HEK293 (cell line): ENCODE measurements around the gene C17orf107.

Source experiments
- ATF2 ChIP-seq: fragments of 450-650 bp; formaldehyde crosslinking; IDR thresholded peaks from 2 replicates; pipeline ENCODE4 v1.5.1; 2016; ENCODE audit warnings: missing biosample characterization, missing genetic modification characterization, low read depth
- PBX3 ChIP-seq: sonication (generic); formaldehyde crosslinking; IDR thresholded peaks from 2 replicates; pipeline ENCODE4 v1.8.1; 2022; ENCODE audit warnings: mild to moderate bottlenecking, moderate library complexity, missing genetic modification reagents
- PRDM1 ChIP-seq: fragments of 450-650 bp; formaldehyde crosslinking; IDR thresholded peaks from 2 replicates; pipeline ENCODE4; 2016; ENCODE audit warnings: missing biosample characterization, missing genetic modification characterization
- PRDM10 ChIP-seq: fragments of 450-650 bp; formaldehyde crosslinking; IDR thresholded peaks from 2 replicates; pipeline ENCODE4 v1.5.1; 2016; ENCODE audit warnings: missing biosample characterization, missing genetic modification characterization
- PRDM6 ChIP-seq: fragments of 450-650 bp; formaldehyde crosslinking; IDR thresholded peaks from 2 replicates; pipeline ENCODE4 v1.5.1; 2017; ENCODE audit warnings: missing biosample characterization, missing genetic modification characterization
- REPIN1 ChIP-seq: fragments of 450-650 bp; formaldehyde crosslinking; IDR thresholded peaks from 2 replicates; pipeline ENCODE4 v1.5.1; 2017; ENCODE audit warnings: missing biosample characterization, missing genetic modification characterization, low read depth
- SCRT1 ChIP-seq: fragments of 450-650 bp; formaldehyde crosslinking; IDR thresholded peaks from 2 replicates; pipeline ENCODE4 v1.5.1; 2016; ENCODE audit warnings: missing biosample characterization, missing genetic modification characterization, borderline replicate concordance
- WT1 ChIP-seq: fragments of 450-650 bp; formaldehyde crosslinking; IDR thresholded peaks from 2 replicates; pipeline ENCODE4 v1.5.1; 2016; ENCODE audit warnings: missing biosample characterization, missing genetic modification characterization
- ZBTB1 ChIP-seq: fragments of 450-650 bp; formaldehyde crosslinking; IDR thresholded peaks from 2 replicates; pipeline ENCODE4 v1.5.1; 2016; ENCODE audit warnings: missing biosample characterization, missing genetic modification characterization
- ZBTB20 ChIP-seq: fragments of 450-650 bp; formaldehyde crosslinking; IDR thresholded peaks from 2 replicates; pipeline ENCODE4 v1.5.1; 2016; ENCODE audit warnings: missing biosample characterization, missing genetic modification characterization
- ZFP41 ChIP-seq: fragments of 450-650 bp; formaldehyde crosslinking; IDR thresholded peaks from 2 replicates; pipeline ENCODE4 v1.5.1; 2016; ENCODE audit warnings: missing biosample characterization, missing genetic modification characterization, borderline replicate concordance
- ZNF112 ChIP-seq: fragments of 450-650 bp; formaldehyde crosslinking; IDR thresholded peaks from 2 replicates; pipeline ENCODE4 v1.5.0; 2017; ENCODE audit warnings: missing biosample characterization, missing genetic modification characterization
- ZNF16 ChIP-seq: fragments of 450-650 bp; formaldehyde crosslinking; IDR thresholded peaks from 2 replicates; pipeline ENCODE4 v1.5.1; 2016; ENCODE audit warnings: low read depth, missing biosample characterization, missing genetic modification characterization
- ZNF19 ChIP-seq: fragments of 450-650 bp; formaldehyde crosslinking; IDR thresholded peaks from 2 replicates; pipeline ENCODE4; 2016; ENCODE audit warnings: missing biosample characterization, missing genetic modification characterization, low read depth
- ZNF239 ChIP-seq: fragments of 450-650 bp; formaldehyde crosslinking; IDR thresholded peaks from 2 replicates; pipeline ENCODE4 v1.5.1; 2016; ENCODE audit warnings: missing biosample characterization, missing genetic modification characterization
- ZNF292 ChIP-seq: fragments of 450-650 bp; formaldehyde crosslinking; IDR thresholded peaks from 2 replicates; pipeline ENCODE4 v1.5.1; 2016; ENCODE audit warnings: low read depth, missing biosample characterization, missing genetic modification characterization, borderline replicate concordance
- ZNF391 ChIP-seq: fragments of 450-650 bp; formaldehyde crosslinking; IDR thresholded peaks from 2 replicates; pipeline ENCODE4 v1.5.1; 2016; ENCODE audit warnings: low read depth, missing biosample characterization, missing genetic modification characterization, borderline replicate concordance
- ZNF488 ChIP-seq: fragments of 450-650 bp; formaldehyde crosslinking; IDR thresholded peaks from 2 replicates; pipeline ENCODE4 v1.5.1; 2016; ENCODE audit warnings: missing biosample characterization, missing genetic modification characterization
- ZNF501 ChIP-seq: fragments of 450-650 bp; formaldehyde crosslinking; IDR thresholded peaks from 2 replicates; pipeline ENCODE4 v1.5.1; 2016; ENCODE audit warnings: missing biosample characterization, missing genetic modification characterization
- ZNF521 ChIP-seq: fragments of 450-650 bp; formaldehyde crosslinking; IDR thresholded peaks from 2 replicates; pipeline ENCODE4 v1.5.1; 2017; ENCODE audit warnings: missing biosample characterization, mild to moderate bottlenecking, missing genetic modification characterization
- ZNF571 ChIP-seq: fragments of 450-650 bp; formaldehyde crosslinking; IDR thresholded peaks from 2 replicates; pipeline ENCODE4 v1.5.0; 2017; ENCODE audit warnings: missing biosample characterization, missing genetic modification characterization
- ZNF580 ChIP-seq: fragments of 450-650 bp; formaldehyde crosslinking; IDR thresholded peaks from 2 replicates; pipeline ENCODE4 v1.5.1; 2016; ENCODE audit warnings: missing biosample characterization, missing genetic modification characterization
- ZNF645 ChIP-seq: fragments of 450-650 bp; formaldehyde crosslinking; IDR thresholded peaks from 2 replicates; pipeline ENCODE4; 2016; ENCODE audit warnings: missing biosample characterization, missing genetic modification characterization
- ZNF701 ChIP-seq: fragments of 450-650 bp; formaldehyde crosslinking; IDR thresholded peaks from 2 replicates; pipeline ENCODE4 v1.5.1; 2016; ENCODE audit warnings: missing biosample characterization, missing genetic modification characterization
- ZNF747 ChIP-seq: fragments of 450-650 bp; formaldehyde crosslinking; IDR thresholded peaks from 2 replicates; pipeline ENCODE4 v1.5.1; 2016; ENCODE audit warnings: missing biosample characterization, missing genetic modification characterization
- ZNF843 ChIP-seq: fragments of 450-650 bp; formaldehyde crosslinking; IDR thresholded peaks from 2 replicates; pipeline ENCODE4 v1.5.1; 2016; ENCODE audit warnings: missing biosample characterization, missing genetic modification characterization
- ZSCAN23 ChIP-seq: fragments of 450-650 bp; formaldehyde crosslinking; IDR thresholded peaks from 2 replicates; pipeline ENCODE4 v1.5.1; 2016; ENCODE audit warnings: missing biosample characterization, missing genetic modification characterization
- ZSCAN5A ChIP-seq: fragments of 450-650 bp; formaldehyde crosslinking; IDR thresholded peaks from 2 replicates; pipeline ENCODE4 v1.5.1; 2016; ENCODE audit warnings: missing biosample characterization, missing genetic modification characterization

C17orf107 gene

GRCh38 chr17:4939796-4940554, 40.6 kb downstream of the C17orf107 start, which contains the start of the genes RNF167 and SLC25A11 (continued):
- TF ChIP-seq ZNF701 (tag by site-specific recombination) (no peak), ZFP41 (tag by site-specific recombination) (no peak), ZNF501 (tag by site-specific recombination) (no peak; the same call in 1 of the 2 replicates), ZNF580 (tag by site-specific recombination) (peak; percentile 98), ZBTB1 (tag by site-specific recombination) (no peak), PBX3 (CRISPR knock-in tag) (peak; percentile 82; the same call in 1 of the 2 replicates), PRDM10 (tag by site-specific recombination) (peak; percentile 76), PRDM1 (peak; percentile 98), ATF2 (tag by site-specific recombination) (no peak), ZSCAN5A (no peak), ZNF747 (tag by site-specific recombination) (no peak), ZNF112 (no peak), ZSCAN23 (tag by site-specific recombination) (0 out of 2 replicates have a peak, but pooled peaks have one; percentile 25), ZNF571 (tag by site-specific recombination) (no peak), ZNF19 (tag by site-specific recombination) (no peak), ZNF239 (no peak), ZNF391 (tag by site-specific recombination) (no peak), SCRT1 (tag by site-specific recombination) (no peak), ZNF843 (tag by site-specific recombination) (peak; percentile 48; the same call in 1 of the 2 replicates), ZNF488 (tag by site-specific recombination) (no peak), REPIN1 (tag by site-specific recombination) (no peak), ZNF292 (tag by site-specific recombination) (no peak), ZNF521 (tag by site-specific recombination) (no peak), WT1 (tag by site-specific recombination) (peak; percentile 38; the same call in 1 of the 2 replicates), ZNF16 (tag by site-specific recombination) (no peak), ZBTB20 (tag by site-specific recombination) (no peak; the same call in 1 of the 2 replicates), PRDM6 (tag by site-specific recombination) (no peak), ZNF645 (tag by site-specific recombination) (no peak)
